HCT116 (cell line): ENCODE data around the gene AFAP1. TPM values are rescaled to one million over a fixed set of nuclear protein-coding genes. Genes with fewer than 3 reads are reported as not detected.

Experiments
- ATAC-seq: fragments of 200-7000 bp; cut with Tn5 transposase; 2 replicates; pipeline ENCODE4 v1.9.1; 2020; ENCODE audit warnings: mild to moderate bottlenecking, moderate library complexity
- BruUV-seq: library from RNA; stranded (reverse); fragments of 400-500 nt; replicated peaks from 2 replicates; lab custom pipeline; 2021; lab: Mats Ljungman, UMichigan
- CTCF ChIA-PET: fragments of 300-600 bp; sonication (Branson Sonifier 250); formaldehyde crosslinking; loops from one replicate; lab custom pipeline; 2021; ENCODE audit warnings: antibody characterized with exemption; lab: Charles Lee
- POLR2A ChIA-PET: fragments of 300-600, 350-600 bp; sonication (Branson Sonifier 250); formaldehyde crosslinking; loops from one replicate; lab custom pipeline; 2021; ENCODE audit warnings: antibody characterized with exemption; lab: Charles Lee
- RAD21 ChIA-PET, 2 experiments: fragments of 300-600 bp; sonication (Branson Sonifier 250); formaldehyde crosslinking; loops; one replicate each; lab custom pipeline; 2023; ENCODE audit warnings: low total read pairs in 2 of 2; ENCODE audit not compliant: uncharacterized antibody in 2 of 2, unreplicated experiment in 2 of 2, low non-redundant PET in 1 of 2; lab: Charles Lee
- DNase-seq: peaks from one replicate; pipeline ENCODE4 v3.0.0-alpha.2; 2010; ENCODE audit warnings: low read depth, low spot score
- H2AFZ ChIP-seq: fragments of 200-600 bp; shearing (Covaris generic), sonication (generic); 2 replicates; pipeline ENCODE4 v1.6.1; 2017; ENCODE audit warnings: low read depth, mixed run types, mixed read lengths, antibody characterized with exemption, low read length; ENCODE audit not compliant: poor library complexity, severe bottlenecking
- H3K27ac ChIP-seq: 2 replicates; pipeline ENCODE4 v1.5.1; 2012; ENCODE audit warnings: low read depth, low read length
- H3K27me3 ChIP-seq: fragments of 200-600 bp; sonication (generic); 2 replicates; pipeline ENCODE4 v1.6.1; 2016; ENCODE audit warnings: mixed run types, low read length, mixed read lengths; ENCODE audit not compliant: insufficient read depth
- H3K36me3 ChIP-seq, 2 experiments: fragments of 200-500 bp in 1 of 2; fragments of 200-600 bp in 1 of 2; sonication (Bioruptor generic) in 1 of 2; sonication (generic) in 1 of 2; 2 replicates each; pipeline versions ENCODE4 v1.5.1 to v1.6.1; 2014 to 2016; ENCODE audit warnings: low read length in 2 of 2, inconsistent platforms in 1 of 2, mixed read lengths in 1 of 2, mixed run types in 1 of 2; ENCODE audit not compliant: insufficient read depth in 2 of 2, control insufficient read depth in 1 of 2
- H3K4me1 ChIP-seq, 2 experiments: fragments of 200-600 bp in 1 of 2; sonication (generic) in 1 of 2; 2 replicates each; pipeline versions ENCODE4 v1.5.1 to v1.6.1; 2012 to 2017; ENCODE audit warnings: low read length in 2 of 2, inconsistent platforms in 1 of 2, mild to moderate bottlenecking in 1 of 2, mixed read lengths in 1 of 2, mixed run types in 1 of 2, moderate library complexity in 1 of 2; ENCODE audit not compliant: insufficient read depth in 2 of 2, control insufficient read depth in 1 of 2
- H3K4me2 ChIP-seq: fragments of 200-600 bp; sonication (generic); 2 replicates; pipeline ENCODE4 v1.6.1; 2017; ENCODE audit warnings: mixed run types, low read length, mixed read lengths
- H3K4me3 ChIP-seq, 2 experiments: fragments of 200-600 bp in 1 of 2; sonication (generic) in 1 of 2; replicated peaks in 1 of 2; 2 replicates each; pipeline ENCODE4 v1.5.1; 2011 to 2016; ENCODE audit warnings: low read length in 2 of 2, control low read depth in 1 of 2, low read depth in 1 of 2, mild to moderate bottlenecking in 1 of 2, mixed read lengths in 1 of 2, mixed run types in 1 of 2
- H3K79me2 ChIP-seq: fragments of 200-600 bp; sonication (generic); 2 replicates; pipeline ENCODE4 v1.6.1; 2017; ENCODE audit warnings: mild to moderate bottlenecking, mixed run types, low read length, moderate library complexity, mixed read lengths; ENCODE audit not compliant: insufficient read depth
- H3K9ac ChIP-seq: fragments of 200-600 bp; sonication (generic); 2 replicates; pipeline ENCODE4 v1.6.1; 2016; ENCODE audit warnings: low read length, mixed read lengths
- H3K9me2 ChIP-seq: fragments of 200-600 bp; sonication (generic), shearing (Covaris generic); 2 replicates; pipeline ENCODE4 v1.6.1; 2017; ENCODE audit warnings: mixed run types, mild to moderate bottlenecking, moderate library complexity; ENCODE audit not compliant: insufficient read depth
- H3K9me3 ChIP-seq, 2 experiments: fragments of 200-500 bp in 1 of 2; fragments of 200-600 bp in 1 of 2; sonication (Bioruptor generic) in 1 of 2; sonication (generic) in 1 of 2; 2 replicates each; pipeline ENCODE4 v1.6.1; 2014 to 2017; ENCODE audit warnings: low read length in 2 of 2, mixed read lengths in 2 of 2, inconsistent platforms in 1 of 2, low read depth in 1 of 2, mild to moderate bottlenecking in 1 of 2, mixed run types in 1 of 2, moderate library complexity in 1 of 2; ENCODE audit not compliant: control insufficient read depth in 1 of 2, insufficient read depth in 1 of 2
- H4K20me1 ChIP-seq: fragments of 200-600 bp; sonication (generic), shearing (Covaris generic); 2 replicates; pipeline ENCODE4 v1.6.1; 2017; ENCODE audit warnings: mixed run types, mild to moderate bottlenecking, moderate library complexity; ENCODE audit not compliant: insufficient read depth
- EGR1 ChIP-seq: IDR thresholded peaks from 2 replicates; pipeline ENCODE4 v1.6.1; 2012; ENCODE audit warnings: low read depth
- ELF1 ChIP-seq: IDR thresholded peaks from 2 replicates; pipeline ENCODE4 v1.6.1; 2012; ENCODE audit warnings: low read depth, borderline replicate concordance
- MAX ChIP-seq: IDR thresholded peaks from 2 replicates; pipeline ENCODE4 v1.6.1; 2012
- POLR2A ChIP-seq: IDR thresholded peaks from 2 replicates; pipeline ENCODE4 v1.7.0; 2011; ENCODE audit warnings: borderline replicate concordance; ENCODE audit not compliant: insufficient read depth, insufficient read length; ENCODE audit errors: extremely low read depth
- RAD21 ChIP-seq: IDR thresholded peaks from 2 replicates; pipeline ENCODE4 v1.6.1; 2012; ENCODE audit warnings: low read depth, mild to moderate bottlenecking
- SRF ChIP-seq: IDR thresholded peaks from 2 replicates; pipeline ENCODE4 v1.6.1; 2012; ENCODE audit warnings: low read depth
- ZFX ChIP-seq: fragments of 450-650 bp; IDR thresholded peaks from 2 replicates; pipeline ENCODE4 v1.6.1; 2017
- ZNF274 ChIP-seq: fragments of 200-500 bp; sonication (Bioruptor generic); IDR thresholded peaks from 2 replicates; pipeline ENCODE4 v1.6.1; 2014; ENCODE audit warnings: mild to moderate bottlenecking, low read depth, low read length, inconsistent platforms
- intact Hi-C: fragments of 100-400 bp; cut with micrococcal nuclease; formaldehyde crosslinking; loops from 2 replicates; pipeline ENCODE4 v1.10.0; 2022
- total RNA-seq: library from RNA; stranded (reverse); gene quantifications from one replicate; pipeline ENCODE4 v1.2.1, GENCODE V29; 2021; ENCODE audit not compliant: unreplicated experiment
- TF ChIP-seq, protein P1 (sequence below): IDR thresholded peaks from 2 replicates; pipeline ENCODE4 v1.6.1; 2012; ENCODE audit warnings: low read depth
- TF ChIP-seq, protein P2 (sequence below): IDR thresholded peaks from 2 replicates; pipeline ENCODE4 v1.6.1; 2011; ENCODE audit warnings: mild to moderate bottlenecking, low read length, moderate library complexity; ENCODE audit not compliant: insufficient replicate concordance; ENCODE audit errors: extremely low read depth

Gene AFAP1
- total RNA-seq, 1 experiment from 2014 or later, result 19.4 TPM

GRCh38 chr4:7812921-7813320 is 126.7 kb downstream of the AFAP1 start:
- intact Hi-C loops, result no loop called here
- no peak overlapping the region for H3K4me2 ChIP-seq
- H3K4me1 ChIP-seq, result no peaks in the 10 kb centered on the region

More at GRCh38 chr4:7812921-7813320, 126.7 kb downstream of the AFAP1 start:
- ChIA-PET RAD21 (no interaction called here), POLR2A (interaction anchor here (1.5 kb wide), 1 partner anchor 11 kb away, joined by 3 read pairs; no protein-coding TSS in a partner anchor), CTCF (interaction anchor here (1.2 kb wide), 1 partner anchor 8 kb away, joined by 7 read pairs; no protein-coding TSS in a partner anchor)
- no peak overlapping the region for H3K9ac ChIP-seq
- no peaks in the 10 kb centered on the region for H3K9me2 ChIP-seq
- BruUV-seq, result no TSS peak
- H3K4me3 ChIP-seq, result no peak overlapping the region
- no peak for DNase-seq
- TF ChIP-seq SRF (no peak), EGR1 (no peak), ZFX (no peak), MAX (no peak), POLR2A (no peak), RAD21 (no peak), ELF1 (no peak), ZNF274 (no peak)
- TF ChIP-seq, protein P1, sequence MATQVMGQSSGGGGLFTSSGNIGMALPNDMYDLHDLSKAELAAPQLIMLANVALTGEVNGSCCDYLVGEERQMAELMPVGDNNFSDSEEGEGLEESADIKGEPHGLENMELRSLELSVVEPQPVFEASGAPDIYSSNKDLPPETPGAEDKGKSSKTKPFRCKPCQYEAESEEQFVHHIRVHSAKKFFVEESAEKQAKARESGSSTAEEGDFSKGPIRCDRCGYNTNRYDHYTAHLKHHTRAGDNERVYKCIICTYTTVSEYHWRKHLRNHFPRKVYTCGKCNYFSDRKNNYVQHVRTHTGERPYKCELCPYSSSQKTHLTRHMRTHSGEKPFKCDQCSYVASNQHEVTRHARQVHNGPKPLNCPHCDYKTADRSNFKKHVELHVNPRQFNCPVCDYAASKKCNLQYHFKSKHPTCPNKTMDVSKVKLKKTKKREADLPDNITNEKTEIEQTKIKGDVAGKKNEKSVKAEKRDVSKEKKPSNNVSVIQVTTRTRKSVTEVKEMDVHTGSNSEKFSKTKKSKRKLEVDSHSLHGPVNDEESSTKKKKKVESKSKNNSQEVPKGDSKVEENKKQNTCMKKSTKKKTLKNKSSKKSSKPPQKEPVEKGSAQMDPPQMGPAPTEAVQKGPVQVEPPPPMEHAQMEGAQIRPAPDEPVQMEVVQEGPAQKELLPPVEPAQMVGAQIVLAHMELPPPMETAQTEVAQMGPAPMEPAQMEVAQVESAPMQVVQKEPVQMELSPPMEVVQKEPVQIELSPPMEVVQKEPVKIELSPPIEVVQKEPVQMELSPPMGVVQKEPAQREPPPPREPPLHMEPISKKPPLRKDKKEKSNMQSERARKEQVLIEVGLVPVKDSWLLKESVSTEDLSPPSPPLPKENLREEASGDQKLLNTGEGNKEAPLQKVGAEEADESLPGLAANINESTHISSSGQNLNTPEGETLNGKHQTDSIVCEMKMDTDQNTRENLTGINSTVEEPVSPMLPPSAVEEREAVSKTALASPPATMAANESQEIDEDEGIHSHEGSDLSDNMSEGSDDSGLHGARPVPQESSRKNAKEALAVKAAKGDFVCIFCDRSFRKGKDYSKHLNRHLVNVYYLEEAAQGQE, result no peak
- TF ChIP-seq, protein P2, sequence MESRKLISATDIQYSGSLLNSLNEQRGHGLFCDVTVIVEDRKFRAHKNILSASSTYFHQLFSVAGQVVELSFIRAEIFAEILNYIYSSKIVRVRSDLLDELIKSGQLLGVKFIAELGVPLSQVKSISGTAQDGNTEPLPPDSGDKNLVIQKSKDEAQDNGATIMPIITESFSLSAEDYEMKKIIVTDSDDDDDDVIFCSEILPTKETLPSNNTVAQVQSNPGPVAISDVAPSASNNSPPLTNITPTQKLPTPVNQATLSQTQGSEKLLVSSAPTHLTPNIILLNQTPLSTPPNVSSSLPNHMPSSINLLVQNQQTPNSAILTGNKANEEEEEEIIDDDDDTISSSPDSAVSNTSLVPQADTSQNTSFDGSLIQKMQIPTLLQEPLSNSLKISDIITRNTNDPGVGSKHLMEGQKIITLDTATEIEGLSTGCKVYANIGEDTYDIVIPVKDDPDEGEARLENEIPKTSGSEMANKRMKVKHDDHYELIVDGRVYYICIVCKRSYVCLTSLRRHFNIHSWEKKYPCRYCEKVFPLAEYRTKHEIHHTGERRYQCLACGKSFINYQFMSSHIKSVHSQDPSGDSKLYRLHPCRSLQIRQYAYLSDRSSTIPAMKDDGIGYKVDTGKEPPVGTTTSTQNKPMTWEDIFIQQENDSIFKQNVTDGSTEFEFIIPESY, result no peak
- no peaks in the 10 kb centered on the region for H3K79me2 ChIP-seq
- no peak overlapping the region for H2AFZ ChIP-seq
- no peaks in the 10 kb centered on the region for H3K27me3 ChIP-seq
- no peaks in the 10 kb centered on the region for H4K20me1 ChIP-seq
- H3K27ac ChIP-seq, result no peak overlapping the region
- ATAC-seq, result no peak
- H3K36me3 ChIP-seq, result peaks cover 6 to 7% of the 10 kb centered on the region in 2 experiments; a peak in 2 of 4 replicates
- H3K9me3 ChIP-seq, result no peaks in the 10 kb centered on the region
